ENCODE results near the gene TLDC2. TPM values are rescaled to one million over a fixed set of nuclear protein-coding genes. Genes with fewer than 3 reads are reported as not detected.
"Not testable (repeated sequence)": the region's sequence is repeated elsewhere in the genome, so short reads cannot be mapped to it uniquely, and the experiment has no call there.

The TLDC2 gene
- total RNA-seq, 2 donors from 2014 or later: 0.18 TPM; not detected in 1

DNA sequence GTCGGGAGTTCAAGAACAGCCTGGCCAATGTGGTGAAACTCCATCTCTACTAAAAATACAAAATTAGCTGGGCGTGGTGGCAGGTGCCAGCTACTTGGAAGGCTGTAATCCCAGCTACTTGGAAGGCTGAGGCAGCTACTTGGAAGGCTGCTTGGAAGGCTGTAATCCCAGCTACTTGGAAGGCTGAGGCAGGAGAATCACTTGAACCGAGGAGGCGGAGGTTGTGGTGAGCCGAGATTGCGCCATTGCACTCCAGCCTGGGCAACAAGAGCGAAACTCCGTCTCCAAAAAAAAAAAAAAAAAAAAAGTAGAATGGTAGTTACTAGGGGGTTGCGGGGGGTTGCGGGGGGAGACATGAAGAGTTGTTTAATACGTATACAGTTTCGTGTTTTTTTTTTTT lies 56.1 kb downstream of the TLDC2 start:
- peak; percentile 39 for DNase-seq
- intact Hi-C loops (cut with DNase I); ATAC-seq: not testable (repeated sequence)

DNA sequence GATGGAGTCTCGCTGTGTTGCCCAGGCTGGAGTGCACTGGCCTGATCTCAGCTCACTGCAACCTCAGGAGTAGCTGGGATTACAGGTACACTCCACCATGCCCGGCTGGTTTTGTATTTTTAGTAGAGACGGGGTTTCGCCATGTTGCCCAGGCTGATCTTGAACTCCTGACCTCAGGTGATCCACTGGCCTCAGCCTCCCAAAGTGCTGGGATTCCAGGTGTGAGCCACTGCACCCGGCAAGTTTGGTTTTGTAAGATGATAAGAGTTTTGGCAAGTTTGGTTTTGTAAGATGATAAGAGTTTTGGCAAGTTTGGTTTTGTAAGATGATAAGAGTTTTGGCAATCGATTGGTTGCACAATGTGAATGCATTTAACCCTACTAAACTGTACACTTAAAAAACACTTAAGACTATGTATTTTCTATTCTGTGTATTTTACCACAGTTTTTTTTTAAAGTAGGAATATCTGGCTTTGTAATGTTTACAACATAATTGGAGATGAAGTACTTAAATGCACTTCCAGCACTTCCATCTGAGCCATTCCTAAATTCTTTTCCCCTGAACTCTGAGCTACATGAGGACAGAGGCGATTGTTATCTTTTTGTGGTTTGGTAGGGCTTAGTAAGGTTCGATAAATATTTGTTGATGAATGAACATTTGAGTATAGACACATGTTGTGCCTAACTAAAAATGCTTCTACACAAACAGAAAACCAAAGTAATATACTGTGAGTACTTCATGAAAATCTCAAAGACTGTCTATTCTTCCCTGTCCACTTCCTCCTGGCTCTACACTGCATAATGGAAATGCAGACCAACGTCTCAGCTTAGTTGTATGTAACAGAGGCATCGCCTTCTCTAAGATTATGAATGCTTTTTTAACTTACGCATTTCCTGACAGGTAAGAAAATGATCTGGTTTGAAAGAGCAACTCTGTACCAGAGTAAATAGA lies 56.8 kb downstream of the TLDC2 start:
- ATAC-seq (no peak), DNase-seq (no peak)
- intact Hi-C loops (cut with DNase I): no loop called here

GRCh38 chr20:36933571-36933970 lies 57.6 kb downstream of the TLDC2 start:
- ATAC-seq; DNase-seq; intact Hi-C loops (cut with DNase I): not testable (repeated sequence)

DNA sequence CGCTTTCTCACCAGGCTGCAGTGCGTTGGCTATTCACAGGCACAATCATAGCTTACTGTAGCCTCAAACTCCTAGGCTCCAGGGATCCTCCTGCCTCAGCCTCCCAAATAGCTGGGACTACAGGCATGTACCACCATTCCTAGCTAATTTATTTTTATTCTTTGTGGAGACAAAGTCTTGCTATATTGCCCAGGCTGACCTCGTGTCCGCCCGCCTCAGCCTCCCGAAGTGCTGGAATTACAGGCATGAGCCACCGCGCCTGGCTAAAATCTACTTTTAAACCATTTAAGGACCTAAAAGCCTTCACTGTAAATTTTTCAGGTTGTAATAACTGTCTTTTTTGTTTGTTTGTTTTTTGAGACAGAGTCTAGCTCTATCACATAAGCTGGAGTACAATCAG lies 60.4 kb downstream of the TLDC2 start:
- intact Hi-C loops (cut with DNase I): no loop called here
- DNase-seq: no peak
- no peak for ATAC-seq

GRCh38 chr20:36936761-36937401 lies 60.9 kb downstream of the TLDC2 start:
- DNase-seq; intact Hi-C loops (cut with DNase I): not testable (repeated sequence)
- ATAC-seq: peak; percentile 46 to 76

- ATAC-seq (no peak), DNase-seq (no peak)
- intact Hi-C loops (cut with DNase I): no loop called here
Measured at GRCh38 chr20:36937402-36937770, 61.4 kb downstream of the TLDC2 start.

GRCh38 chr20:36941401-36941835 lies 65.5 kb downstream of the TLDC2 start:
- DNase-seq: no peak
- ATAC-seq: peak in 1 of 2 donors; percentile 5
- intact Hi-C loops (cut with DNase I): no loop called here

Other genes with a start within 250 kb of the TLDC2 start
- gene SLA2, start 229.9 kb upstream of the TLDC2 start, total RNA-seq: under 1 TPM; 0.37 to 0.56 TPM
- 10 to 100 TPM; 25.8 to 32.7 TPM for gene NDRG3, start 130.0 kb upstream of the TLDC2 start, total RNA-seq
- gene DSN1, start 102.4 kb upstream of the TLDC2 start, total RNA-seq: 1 to 10 TPM; 5.0 to 6.7 TPM
- gene SAMHD1, start 75.6 kb downstream of the TLDC2 start, total RNA-seq: 100 to 1,000 TPM; 110 to 113 TPM
- 1 to 10 TPM; 3.8 to 6.0 TPM for gene RBL1, start 219.9 kb downstream of the TLDC2 start, total RNA-seq